Measurements from ENCODE around the gene KNDC1.
A peak's percentile ranks its signal among the peaks of the same experiment; 100 is the strongest.

The KNDC1 gene

GRCh38 chr10:133254421-133255120 is 94.6 kb downstream of the KNDC1 start:
- TF ChIP-seq CTCF (IDR thresholded peaks at IDR 0.05; ENCODE audit: extremely low read depth, insufficient read depth, missing control alignments): no peak
- in situ Hi-C loops (cut with MboI; ENCODE audit: low pct_unique_long_range_greater_than_20kb, low sequenced_read_pairs, unreplicated experiment): no loop called here
- DNase-seq (ENCODE audit: low spot score): no peak

GRCh38 chr10:133255323-133255722 is 95.3 kb downstream of the KNDC1 start:
- DNase-seq (ENCODE audit: low spot score): no peak
- in situ Hi-C loops (cut with MboI; ENCODE audit: low pct_unique_long_range_greater_than_20kb, low sequenced_read_pairs, unreplicated experiment): no loop called here
- TF ChIP-seq CTCF (IDR thresholded peaks at IDR 0.05; ENCODE audit: extremely low read depth, insufficient read depth, missing control alignments): no peak

GRCh38 chr10:133257489-133258065 is 97.6 kb downstream of the KNDC1 start:
- peak; percentile 57 for TF ChIP-seq CTCF (IDR thresholded peaks at IDR 0.05; ENCODE audit: extremely low read depth, insufficient read depth, missing control alignments)
- DNase-seq (ENCODE audit: low spot score): no peak
- in situ Hi-C loops (cut with MboI; ENCODE audit: low pct_unique_long_range_greater_than_20kb, low sequenced_read_pairs, unreplicated experiment): no loop called here

- in situ Hi-C loops (cut with MboI; ENCODE audit: low pct_unique_long_range_greater_than_20kb, low sequenced_read_pairs, unreplicated experiment): no loop called here
- TF ChIP-seq CTCF (IDR thresholded peaks at IDR 0.05; ENCODE audit: extremely low read depth, insufficient read depth, missing control alignments): no peak
- DNase-seq (ENCODE audit: low spot score): no peak
Measured at GRCh38 chr10:133258066-133258817, 98.2 kb downstream of the KNDC1 start.

GRCh38 chr10:133258818-133259601 is 99.0 kb downstream of the KNDC1 start:
- DNase-seq (ENCODE audit: low spot score): no peak
- in situ Hi-C loops (cut with MboI; ENCODE audit: low pct_unique_long_range_greater_than_20kb, low sequenced_read_pairs, unreplicated experiment): no loop called here
- no peak for TF ChIP-seq CTCF (IDR thresholded peaks at IDR 0.05; ENCODE audit: extremely low read depth, insufficient read depth, missing control alignments)

- in situ Hi-C loops (cut with MboI; ENCODE audit: low pct_unique_long_range_greater_than_20kb, low sequenced_read_pairs, unreplicated experiment): no loop called here
- no peak for DNase-seq (ENCODE audit: low spot score)
- TF ChIP-seq CTCF (IDR thresholded peaks at IDR 0.05; ENCODE audit: extremely low read depth, insufficient read depth, missing control alignments): no peak
Measured at GRCh38 chr10:133259602-133259989, 99.6 kb downstream of the KNDC1 start.
